WTC11 (cell line): ENCODE results near the gene ABCA6. TPM values are rescaled to one million over a fixed set of nuclear protein-coding genes. Genes with fewer than 3 reads are reported as not detected.

Experiments
- ATAC-seq: fragments of 200-7000 bp; cut with Tn5 transposase; 2 replicates; pipeline ENCODE4 v1.10.0; 2021; ENCODE audit warnings: mild to moderate bottlenecking, moderate library complexity
- CTCF ChIA-PET: fragments of 300-600 bp; sonication (Branson Sonifier 250); formaldehyde crosslinking; loops from one replicate; lab custom pipeline; 2021; ENCODE audit warnings: antibody characterized with exemption; lab: Charles Lee
- POLR2A ChIA-PET: fragments of 350-600 bp; sonication (Branson Sonifier 250); formaldehyde crosslinking; loops from one replicate; lab custom pipeline; 2021; ENCODE audit warnings: antibody characterized with exemption; lab: Charles Lee
- DNase-seq: peaks from one replicate; pipeline ENCODE4 v3.0.0; 2021; ENCODE audit warnings: low spot score
- H3K27ac Mint-ChIP-seq: 2 replicates; pipeline ENCODE4 v1.8.0; 2021; ENCODE audit warnings: mixed read lengths
- H3K27me3 Mint-ChIP-seq: 2 replicates; pipeline ENCODE4 v1.8.0; 2021; ENCODE audit warnings: low read depth, mild to moderate bottlenecking, moderate library complexity, mixed read lengths
- H3K36me3 Mint-ChIP-seq: 2 replicates; pipeline ENCODE4 v1.8.0; 2021; ENCODE audit warnings: mixed read lengths
- H3K4me1 Mint-ChIP-seq: 2 replicates; pipeline ENCODE4 v1.8.0; 2022; ENCODE audit warnings: mixed read lengths
- H3K4me3 Mint-ChIP-seq: 2 replicates; pipeline ENCODE4 v1.8.0; 2021; ENCODE audit warnings: mild to moderate bottlenecking, moderate library complexity, mixed read lengths
- H3K9me3 Mint-ChIP-seq: 2 replicates; pipeline ENCODE4 v1.8.0; 2021; ENCODE audit warnings: mixed read lengths
- ATF2 ChIP-seq: sonication (generic); formaldehyde crosslinking; IDR thresholded peaks from 2 replicates; pipeline ENCODE4 v1.8.1; 2022; ENCODE audit warnings: low read depth, missing genetic modification reagents, borderline replicate concordance
- EMX1 ChIP-seq: fragments of 250-450 bp; sonication (Bioruptor Pico); IDR thresholded peaks from 2 replicates; pipeline ENCODE4 v1.8.0; 2021; ENCODE audit warnings: mild to moderate bottlenecking
- ERG ChIP-seq: fragments of 250-450 bp; sonication (Bioruptor Pico); IDR thresholded peaks from 2 replicates; pipeline ENCODE4 v1.8.0; 2021; ENCODE audit warnings: mild to moderate bottlenecking
- GRHL2 ChIP-seq: fragments of 250-450 bp; sonication (Bioruptor Pico); IDR thresholded peaks from 2 replicates; pipeline ENCODE4 v1.8.0; 2022; ENCODE audit warnings: mild to moderate bottlenecking, moderate library complexity; ENCODE audit not compliant: insufficient replicate concordance, severe bottlenecking
- HMGA2 ChIP-seq: fragments of 250-450 bp; sonication (Bioruptor Pico); IDR thresholded peaks from 2 replicates; pipeline ENCODE4 v1.4.0; 2021; ENCODE audit warnings: mild to moderate bottlenecking, moderate library complexity
- IRF1 ChIP-seq: sonication (generic); formaldehyde crosslinking; IDR thresholded peaks from 2 replicates; pipeline ENCODE4 v1.8.0; 2023; ENCODE audit warnings: missing genetic modification reagents
- MYBL2 ChIP-seq: sonication (generic); formaldehyde crosslinking; IDR thresholded peaks from 2 replicates; pipeline ENCODE4 v1.8.1; 2023; ENCODE audit warnings: mild to moderate bottlenecking, moderate library complexity, missing genetic modification reagents
- NFE2L1 ChIP-seq: sonication (generic); formaldehyde crosslinking; IDR thresholded peaks from 2 replicates; pipeline ENCODE4 v1.8.1; 2023; ENCODE audit warnings: missing genetic modification reagents
- NFYB ChIP-seq: sonication (generic); formaldehyde crosslinking; conservative IDR thresholded peaks from 2 replicates; pipeline ENCODE4 v1.8.0; 2022; ENCODE audit warnings: low read depth, missing genetic modification reagents
- OVOL2 ChIP-seq: fragments of 250-450 bp; sonication (Bioruptor Pico); IDR thresholded peaks from 2 replicates; pipeline ENCODE4 v1.9.0; 2021; ENCODE audit warnings: mild to moderate bottlenecking, borderline replicate concordance
- PREB ChIP-seq: sonication (generic); formaldehyde crosslinking; IDR thresholded peaks from 2 replicates; pipeline ENCODE4 v1.8.1; 2022; ENCODE audit warnings: mild to moderate bottlenecking, missing genetic modification reagents, moderate library complexity, borderline replicate concordance
- ZNF121 ChIP-seq: sonication (generic); formaldehyde crosslinking; IDR thresholded peaks from 2 replicates; pipeline ENCODE4 v1.8.0; 2023; ENCODE audit warnings: missing genetic modification reagents
- ZNF138 ChIP-seq: sonication (generic); formaldehyde crosslinking; conservative IDR thresholded peaks from 2 replicates; pipeline ENCODE4 v1.8.1; 2022; ENCODE audit warnings: mild to moderate bottlenecking, moderate library complexity, missing genetic modification reagents
- ZNF416 ChIP-seq: fragments of 250-450 bp; sonication (Bioruptor Pico); IDR thresholded peaks from 2 replicates; pipeline ENCODE4 v1.9.0; 2021; ENCODE audit warnings: mild to moderate bottlenecking, inconsistent platforms
- ZNF425 ChIP-seq: fragments of 250-450 bp; sonication (Bioruptor Pico); conservative IDR thresholded peaks from 2 replicates; pipeline ENCODE4 v1.9.0; 2021; ENCODE audit warnings: mild to moderate bottlenecking
- total RNA-seq: library from RNA; stranded (reverse); gene quantifications from 3 replicates; pipeline ENCODE4 v1.2.3, GENCODE V29; 2021
- TF ChIP-seq, protein P1 (sequence below): sonication (generic); formaldehyde crosslinking; IDR thresholded peaks from 2 replicates; pipeline ENCODE4 v1.8.1; 2022; ENCODE audit warnings: missing genetic modification reagents, borderline replicate concordance
- TF ChIP-seq, protein P2 (sequence below): sonication (generic); formaldehyde crosslinking; IDR thresholded peaks from 2 replicates; pipeline ENCODE4 v1.8.1; 2023; ENCODE audit warnings: mild to moderate bottlenecking, missing genetic modification reagents
- TF ChIP-seq, protein P3 (sequence below): sonication (generic); formaldehyde crosslinking; IDR thresholded peaks from 2 replicates; pipeline ENCODE4 v1.8.1; 2023; ENCODE audit warnings: mild to moderate bottlenecking, missing genetic modification reagents

Gene ABCA6
- total RNA-seq, 1 experiment from 2014 or later: not detected

DNA sequence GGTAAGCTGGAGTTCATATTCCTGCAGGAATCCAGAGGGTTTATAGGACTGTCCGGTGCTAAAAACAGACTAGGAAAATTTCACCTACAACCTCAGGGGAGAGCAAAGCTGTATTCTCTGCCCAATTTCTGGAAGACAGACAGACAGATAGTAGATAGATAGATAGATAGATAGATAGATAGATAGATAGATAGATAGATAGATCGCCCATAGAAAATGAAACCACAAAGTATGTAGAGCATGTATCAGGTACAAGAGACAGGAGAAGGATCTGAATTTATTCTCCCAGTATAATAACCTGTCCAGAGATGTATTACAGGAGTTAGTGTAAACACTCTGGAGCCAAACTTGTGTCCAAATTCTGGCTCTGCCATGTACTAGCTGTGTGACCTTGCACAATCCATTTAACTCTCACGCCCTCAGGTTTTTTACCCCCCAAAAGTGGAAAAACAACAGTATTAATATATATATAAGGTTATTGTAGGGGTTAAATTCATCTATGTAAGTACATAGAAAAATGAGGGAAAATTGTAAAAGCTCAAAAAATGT, 2.1 kb upstream of the ABCA6 start (continued):
- no peak for TF ChIP-seq EMX1 (CRISPR knock-in tag)
- no peak for TF ChIP-seq OVOL2 (CRISPR knock-in tag)
- no peak for TF ChIP-seq PREB
- no peak for TF ChIP-seq HMGA2 (CRISPR knock-in tag)

DNA sequence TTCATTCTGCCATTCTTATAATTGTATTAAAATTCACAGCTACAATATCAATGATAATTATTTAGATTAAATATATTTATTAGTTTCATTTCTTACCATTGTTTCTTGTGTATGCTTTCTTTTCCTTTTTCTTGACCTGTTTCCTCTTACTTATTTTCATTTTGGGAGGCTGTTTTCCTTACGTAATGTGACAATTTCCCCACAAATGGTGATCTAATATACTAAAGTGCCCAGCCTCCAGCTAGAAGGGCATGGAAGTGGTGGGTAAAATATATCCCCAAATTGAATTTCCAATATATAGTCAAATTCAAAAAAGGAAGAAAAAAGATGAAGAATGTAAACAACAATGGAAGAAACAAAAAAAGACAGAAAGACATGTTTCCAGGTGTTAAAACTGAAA, 1.5 kb upstream of the ABCA6 start:
- DNase-seq (no peak), ATAC-seq (no peak)
- Mint-ChIP-seq H3K4me1 (peaks cover 5% of the 10 kb centered on the region), H3K9me3 (no peaks in the 10 kb centered on the region), H3K4me3 (no peak overlapping the region), H3K36me3 (no peaks in the 10 kb centered on the region), H3K27me3 (no peaks in the 10 kb centered on the region), H3K27ac (no peak overlapping the region)
- ChIA-PET POLR2A (no interaction called here), CTCF (no interaction called here)
- TF ChIP-seq NFE2L1 (CRISPR knock-in tag): no peak
- no peak for TF ChIP-seq ZNF138
- no peak for TF ChIP-seq NFYB (CRISPR knock-in tag)
- no peak for TF ChIP-seq OVOL2 (CRISPR knock-in tag)
- no peak for TF ChIP-seq MYBL2 (CRISPR knock-in tag)
- no peak for TF ChIP-seq ZNF425 (CRISPR knock-in tag)
- TF ChIP-seq, protein P1, sequence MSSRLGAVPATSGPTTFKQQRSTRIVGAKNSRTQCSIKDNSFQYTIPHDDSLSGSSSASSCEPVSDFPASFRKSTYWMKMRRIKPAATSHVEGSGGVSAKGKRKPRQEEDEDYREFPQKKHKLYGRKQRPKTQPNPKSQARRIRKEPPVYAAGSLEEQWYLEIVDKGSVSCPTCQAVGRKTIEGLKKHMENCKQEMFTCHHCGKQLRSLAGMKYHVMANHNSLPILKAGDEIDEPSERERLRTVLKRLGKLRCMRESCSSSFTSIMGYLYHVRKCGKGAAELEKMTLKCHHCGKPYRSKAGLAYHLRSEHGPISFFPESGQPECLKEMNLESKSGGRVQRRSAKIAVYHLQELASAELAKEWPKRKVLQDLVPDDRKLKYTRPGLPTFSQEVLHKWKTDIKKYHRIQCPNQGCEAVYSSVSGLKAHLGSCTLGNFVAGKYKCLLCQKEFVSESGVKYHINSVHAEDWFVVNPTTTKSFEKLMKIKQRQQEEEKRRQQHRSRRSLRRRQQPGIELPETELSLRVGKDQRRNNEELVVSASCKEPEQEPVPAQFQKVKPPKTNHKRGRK (CRISPR knock-in tag): no peak
- TF ChIP-seq GRHL2 (CRISPR knock-in tag): no peak
- TF ChIP-seq, protein P2, sequence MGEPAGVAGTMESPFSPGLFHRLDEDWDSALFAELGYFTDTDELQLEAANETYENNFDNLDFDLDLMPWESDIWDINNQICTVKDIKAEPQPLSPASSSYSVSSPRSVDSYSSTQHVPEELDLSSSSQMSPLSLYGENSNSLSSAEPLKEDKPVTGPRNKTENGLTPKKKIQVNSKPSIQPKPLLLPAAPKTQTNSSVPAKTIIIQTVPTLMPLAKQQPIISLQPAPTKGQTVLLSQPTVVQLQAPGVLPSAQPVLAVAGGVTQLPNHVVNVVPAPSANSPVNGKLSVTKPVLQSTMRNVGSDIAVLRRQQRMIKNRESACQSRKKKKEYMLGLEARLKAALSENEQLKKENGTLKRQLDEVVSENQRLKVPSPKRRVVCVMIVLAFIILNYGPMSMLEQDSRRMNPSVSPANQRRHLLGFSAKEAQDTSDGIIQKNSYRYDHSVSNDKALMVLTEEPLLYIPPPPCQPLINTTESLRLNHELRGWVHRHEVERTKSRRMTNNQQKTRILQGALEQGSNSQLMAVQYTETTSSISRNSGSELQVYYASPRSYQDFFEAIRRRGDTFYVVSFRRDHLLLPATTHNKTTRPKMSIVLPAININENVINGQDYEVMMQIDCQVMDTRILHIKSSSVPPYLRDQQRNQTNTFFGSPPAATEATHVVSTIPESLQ (CRISPR knock-in tag): no peak
- no peak for TF ChIP-seq ERG (CRISPR knock-in tag)
- TF ChIP-seq ZNF416: no peak
- TF ChIP-seq, protein P3, sequence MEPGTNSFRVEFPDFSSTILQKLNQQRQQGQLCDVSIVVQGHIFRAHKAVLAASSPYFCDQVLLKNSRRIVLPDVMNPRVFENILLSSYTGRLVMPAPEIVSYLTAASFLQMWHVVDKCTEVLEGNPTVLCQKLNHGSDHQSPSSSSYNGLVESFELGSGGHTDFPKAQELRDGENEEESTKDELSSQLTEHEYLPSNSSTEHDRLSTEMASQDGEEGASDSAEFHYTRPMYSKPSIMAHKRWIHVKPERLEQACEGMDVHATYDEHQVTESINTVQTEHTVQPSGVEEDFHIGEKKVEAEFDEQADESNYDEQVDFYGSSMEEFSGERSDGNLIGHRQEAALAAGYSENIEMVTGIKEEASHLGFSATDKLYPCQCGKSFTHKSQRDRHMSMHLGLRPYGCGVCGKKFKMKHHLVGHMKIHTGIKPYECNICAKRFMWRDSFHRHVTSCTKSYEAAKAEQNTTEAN (CRISPR knock-in tag): no peak
- no peak for TF ChIP-seq ATF2 (CRISPR knock-in tag)
- TF ChIP-seq IRF1 (CRISPR knock-in tag): no peak
- TF ChIP-seq ZNF121 (CRISPR knock-in tag): no peak
